ENCODE data around the gene OS9.
"Not testable (repeated sequence)": the region's sequence is repeated elsewhere in the genome, so short reads cannot be mapped to it uniquely, and the experiment has no call there.

OS9 gene

GRCh38 chr12:57708296-57708695, 14.4 kb downstream of the OS9 start:
- 100% methylated on average over 1 of the region's 2 CpGs for WGBS
- Histone ChIP-seq H3K4ac (ENCODE audit: low read depth in 1 of 2, low read length in 2 of 2) (no peak overlapping the region), H3K9me3 (ENCODE audit: control insufficient read depth, low read length) (peaks cover 18% of the 10 kb centered on the region)

GRCh38 chr12:57712701-57713100, 18.8 kb downstream of the OS9 start:
- WGBS = 98% methylated on average over 3 of the region's 3 CpGs

More at GRCh38 chr12:57708296-57708695, 14.4 kb downstream of the OS9 start:
- Histone ChIP-seq H3K14ac (ENCODE audit: low read length in 2 of 2) (no peak overlapping the region), H2BK5ac (ENCODE audit: low read depth, low read length, poor library complexity, severe bottlenecking) (no peak overlapping the region), H2BK12ac (ENCODE audit: low read length in 2 of 2) (no peak overlapping the region), H2BK120ac (ENCODE audit: low read depth, low read length) (no peak overlapping the region), H3K27me3 (ENCODE audit: control insufficient read depth in 1 of 2, insufficient read depth in 1 of 2, low read length in 2 of 2) (no peaks in the 10 kb centered on the region), H3K18ac (ENCODE audit: low read depth in 1 of 2, low read length in 2 of 2) (no peak overlapping the region), H3K23ac (ENCODE audit: low read length in 2 of 2) (no peak overlapping the region), H3K9ac (ENCODE audit: low read length) (no peak overlapping the region), H3K79me1 (replicated peaks; ENCODE audit: low read length, poor library complexity, severe bottlenecking) (peaks cover 15% of the 10 kb centered on the region), H2AK5ac (ENCODE audit: low read length, severe bottlenecking) (no peak overlapping the region), H2AFZ (ENCODE audit: low read depth, low read length) (no peak overlapping the region), H3K36me3 (ENCODE audit: control insufficient read depth in 1 of 2, insufficient read depth in 2 of 2, low read depth in 1 of 2, low read length in 2 of 2) (peaks cover 11 to 49% of the 10 kb centered on the region in 2 experiments), H3K4me2 (ENCODE audit: low read length, poor library complexity, severe bottlenecking) (no peak overlapping the region), H3K4me3 (ENCODE audit: insufficient read depth in 1 of 2, low read depth in 1 of 2, low read length in 2 of 2) (no peak overlapping the region), H2BK15ac (ENCODE audit: low read depth, poor library complexity, severe bottlenecking) (no peak overlapping the region), H3K4me1 (ENCODE audit: control insufficient read depth, insufficient read depth, low read depth, low read length) (no peaks in the 10 kb centered on the region), H4K8ac (ENCODE audit: low read length) (no peak overlapping the region), H3K27ac (ENCODE audit: low read length, poor library complexity, severe bottlenecking) (no peak overlapping the region), H4K91ac (ENCODE audit: low read length) (no peak overlapping the region)
- DNase-seq = no peak

GRCh38 chr12:57713209-57713608, 19.3 kb downstream of the OS9 start:
- H2BK5ac ChIP-seq (ENCODE audit: low read depth, low read length, poor library complexity, severe bottlenecking) = no peak overlapping the region
- no peaks in the 10 kb centered on the region for H3K4me1 ChIP-seq (ENCODE audit: control insufficient read depth, insufficient read depth, low read depth, low read length)
- no peak overlapping the region for H3K27ac ChIP-seq (ENCODE audit: low read length, poor library complexity, severe bottlenecking)
- H4K8ac ChIP-seq (ENCODE audit: low read length) = no peak overlapping the region
- H3K9me3 ChIP-seq (ENCODE audit: control insufficient read depth, low read length) = peaks cover 9% of the 10 kb centered on the region
- no peak overlapping the region for H2AFZ ChIP-seq (ENCODE audit: low read depth, low read length)
- H3K23ac ChIP-seq (ENCODE audit: low read length in 2 of 2) = no peak overlapping the region
- H3K4ac ChIP-seq (ENCODE audit: low read depth in 1 of 2, low read length in 2 of 2) = no peak overlapping the region
- H3K9ac ChIP-seq (ENCODE audit: low read length) = no peak overlapping the region
- WGBS = 87% methylated on average over 4 of the region's 5 CpGs
- no peak for DNase-seq
- no peaks in the 10 kb centered on the region for H3K27me3 ChIP-seq (ENCODE audit: control insufficient read depth in 1 of 2, insufficient read depth in 1 of 2, low read length in 2 of 2)
- no peak overlapping the region for H2BK120ac ChIP-seq (ENCODE audit: low read depth, low read length)
- H4K91ac ChIP-seq (ENCODE audit: low read length) = no peak overlapping the region
- H3K4me2 ChIP-seq (ENCODE audit: low read length, poor library complexity, severe bottlenecking) = no peak overlapping the region
- no peak overlapping the region for H2AK5ac ChIP-seq (ENCODE audit: low read length, severe bottlenecking)
- H3K36me3 ChIP-seq (ENCODE audit: control insufficient read depth in 1 of 2, insufficient read depth in 2 of 2, low read depth in 1 of 2, low read length in 2 of 2) = peaks cover 32 to 47% of the 10 kb centered on the region in 2 experiments
- peaks cover 7% of the 10 kb centered on the region for H3K79me1 ChIP-seq (replicated peaks; ENCODE audit: low read length, poor library complexity, severe bottlenecking)
- no peak overlapping the region for H2BK15ac ChIP-seq (ENCODE audit: low read depth, poor library complexity, severe bottlenecking)
- no peak overlapping the region for H3K18ac ChIP-seq (ENCODE audit: low read depth in 1 of 2, low read length in 2 of 2)
- H3K4me3 ChIP-seq (ENCODE audit: insufficient read depth in 1 of 2, low read depth in 1 of 2, low read length in 2 of 2) = no peak overlapping the region
- no peak overlapping the region for H2BK12ac ChIP-seq (ENCODE audit: low read length in 2 of 2)
- no peak overlapping the region for H3K14ac ChIP-seq (ENCODE audit: low read length in 2 of 2)

More at GRCh38 chr12:57712701-57713100, 18.8 kb downstream of the OS9 start:
- H3K4me1 ChIP-seq (ENCODE audit: control insufficient read depth, insufficient read depth, low read depth, low read length) = no peaks in the 10 kb centered on the region
- H3K4me3 ChIP-seq (ENCODE audit: insufficient read depth in 1 of 2, low read depth in 1 of 2, low read length in 2 of 2) = no peak overlapping the region
- no peak overlapping the region for H4K91ac ChIP-seq (ENCODE audit: low read length)
- no peak overlapping the region for H2BK120ac ChIP-seq (ENCODE audit: low read depth, low read length)
- H3K14ac ChIP-seq (ENCODE audit: low read length in 2 of 2) = no peak overlapping the region
- H3K4ac ChIP-seq (ENCODE audit: low read depth in 1 of 2, low read length in 2 of 2) = no peak overlapping the region
- no peak for DNase-seq
- no peaks in the 10 kb centered on the region for H3K27me3 ChIP-seq (ENCODE audit: control insufficient read depth in 1 of 2, insufficient read depth in 1 of 2, low read length in 2 of 2)
- H2AK5ac ChIP-seq (ENCODE audit: low read length, severe bottlenecking) = no peak overlapping the region
- no peak overlapping the region for H3K4me2 ChIP-seq (ENCODE audit: low read length, poor library complexity, severe bottlenecking)
- H2BK15ac ChIP-seq (ENCODE audit: low read depth, poor library complexity, severe bottlenecking) = no peak overlapping the region
- H3K18ac ChIP-seq (ENCODE audit: low read depth in 1 of 2, low read length in 2 of 2) = no peak overlapping the region
- H2BK12ac ChIP-seq (ENCODE audit: low read length in 2 of 2) = no peak overlapping the region
- H2AFZ ChIP-seq (ENCODE audit: low read depth, low read length) = no peak overlapping the region
- no peak overlapping the region for H4K8ac ChIP-seq (ENCODE audit: low read length)
- H3K36me3 ChIP-seq (ENCODE audit: control insufficient read depth in 1 of 2, insufficient read depth in 2 of 2, low read depth in 1 of 2, low read length in 2 of 2) = peaks cover 28 to 42% of the 10 kb centered on the region in 2 experiments
- no peak overlapping the region for H3K9ac ChIP-seq (ENCODE audit: low read length)
- H3K79me1 ChIP-seq (replicated peaks; ENCODE audit: low read length, poor library complexity, severe bottlenecking) = peaks cover 7% of the 10 kb centered on the region
- peaks cover 9% of the 10 kb centered on the region for H3K9me3 ChIP-seq (ENCODE audit: control insufficient read depth, low read length)
- H3K23ac ChIP-seq (ENCODE audit: low read length in 2 of 2) = no peak overlapping the region
- no peak overlapping the region for H3K27ac ChIP-seq (ENCODE audit: low read length, poor library complexity, severe bottlenecking)
- H2BK5ac ChIP-seq (ENCODE audit: low read depth, low read length, poor library complexity, severe bottlenecking) = no peak overlapping the region

GRCh38 chr12:57715036-57715748, 21.3 kb downstream of the OS9 start:
- peaks cover 48 to 64% of the 10 kb centered on the region in 2 experiments for H3K36me3 ChIP-seq (ENCODE audit: control insufficient read depth in 1 of 2, insufficient read depth in 2 of 2, low read depth in 1 of 2, low read length in 2 of 2)
- H2BK12ac ChIP-seq (ENCODE audit: low read length in 2 of 2); H3K27me3 ChIP-seq (ENCODE audit: control insufficient read depth in 1 of 2, insufficient read depth in 1 of 2, low read length in 2 of 2); H4K91ac ChIP-seq (ENCODE audit: low read length); H3K79me1 ChIP-seq (replicated peaks; ENCODE audit: low read length, poor library complexity, severe bottlenecking); H3K4ac ChIP-seq (ENCODE audit: low read depth in 1 of 2, low read length in 2 of 2); H2BK15ac ChIP-seq (ENCODE audit: low read depth, poor library complexity, severe bottlenecking); DNase-seq; H3K4me1 ChIP-seq (ENCODE audit: control insufficient read depth, insufficient read depth, low read depth, low read length); H3K23ac ChIP-seq (ENCODE audit: low read length in 2 of 2); H3K18ac ChIP-seq (ENCODE audit: low read depth in 1 of 2, low read length in 2 of 2); H2BK120ac ChIP-seq (ENCODE audit: low read depth, low read length); H3K4me3 ChIP-seq (ENCODE audit: insufficient read depth in 1 of 2, low read depth in 1 of 2, low read length in 2 of 2); H2BK5ac ChIP-seq (ENCODE audit: low read depth, low read length, poor library complexity, severe bottlenecking); H3K27ac ChIP-seq (ENCODE audit: low read length, poor library complexity, severe bottlenecking); H2AK5ac ChIP-seq (ENCODE audit: low read length, severe bottlenecking); H3K4me2 ChIP-seq (ENCODE audit: low read length, poor library complexity, severe bottlenecking); H3K14ac ChIP-seq (ENCODE audit: low read length in 2 of 2); H4K8ac ChIP-seq (ENCODE audit: low read length); H3K9me3 ChIP-seq (ENCODE audit: control insufficient read depth, low read length); H3K9ac ChIP-seq (ENCODE audit: low read length); H2AFZ ChIP-seq (ENCODE audit: low read depth, low read length): not testable (repeated sequence)
- WGBS = 97% methylated on average over 6 of the region's 6 CpGs
